ENCODE results near the gene RTKN. TPM values are rescaled to one million over a fixed set of nuclear protein-coding genes. Genes with fewer than 3 reads are reported as not detected.

The RTKN gene
- total and polyA plus RNA-seq, 2 of the 13 experiments (the other 11 are each of a cell fraction or from before 2014, with no cell fraction given) = 159 to 166 TPM

DNA sequence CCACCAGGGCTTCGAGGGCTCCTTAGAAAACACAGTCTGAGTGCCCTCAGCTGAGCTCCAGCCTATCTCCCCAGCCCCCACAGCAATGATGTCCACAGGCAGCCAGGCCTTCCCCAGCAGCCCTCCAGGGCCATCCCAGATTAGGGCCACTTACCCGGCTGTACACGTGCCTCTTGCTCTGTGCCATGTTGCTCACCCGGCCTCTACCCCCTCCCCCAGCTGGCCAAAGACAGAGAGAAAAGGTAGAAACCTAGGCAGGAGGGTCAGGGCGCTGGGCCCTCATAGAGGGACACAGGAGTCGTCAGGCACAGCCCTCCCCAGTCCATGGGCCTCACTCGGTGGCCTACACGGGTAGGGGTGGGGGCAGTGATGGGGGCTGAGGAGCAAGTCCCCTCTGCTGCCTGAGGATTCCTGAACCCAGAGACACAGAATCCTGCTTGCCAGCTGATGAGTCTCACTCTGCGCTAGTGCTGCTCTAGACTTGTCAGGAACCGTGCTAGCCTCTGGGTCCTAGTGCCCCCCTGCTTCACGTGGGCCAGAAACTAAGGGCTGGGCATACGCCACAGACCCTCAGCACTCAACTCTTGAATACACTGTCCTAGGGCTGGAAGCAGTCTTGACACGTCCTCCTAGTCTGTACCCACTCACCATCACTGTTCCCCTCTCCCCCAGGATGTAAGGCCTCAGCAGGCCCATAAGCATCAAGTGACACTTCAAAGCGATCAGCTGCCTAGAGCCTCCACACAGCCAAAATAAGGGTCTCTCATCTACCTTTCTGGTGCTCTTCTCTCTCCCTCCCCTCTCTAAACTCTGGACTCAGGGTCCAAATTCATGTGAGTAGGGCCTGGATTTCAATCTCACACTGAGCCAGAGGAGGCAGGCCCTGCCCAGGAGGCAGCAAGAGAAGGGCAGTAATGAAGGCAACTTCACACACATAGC is 61.6 kb downstream of the RTKN start, which contains the start of gene DCTN1:
Gene DCTN1 (minus strand): TSS at position 461 of the 939 bp plus-strand sequence. CDS start 274 bp downstream, at position 187.
- no TSS peak for BruUV-seq (replicated peaks)
- peak; percentile 60 for FAIRE-seq
- H3K4me3 ChIP-seq (replicated peaks in 1 of 3; ENCODE audit: insufficient read depth in 1 of 3, low read depth in 2 of 3, low read length in 3 of 3) = peak within 1 kb of the TSS in 1 of 3 experiments; percentile 47; a peak in 1 of 6 replicates
- H3K27ac ChIP-seq (ENCODE audit: extremely low read length, insufficient read depth, low read length) = no peak within 1 kb of the TSS
- no peaks in the 10 kb centered on the region for H3K27me3 ChIP-seq (ENCODE audit: control insufficient read depth in 1 of 2, insufficient read depth in 2 of 2, low read length in 2 of 2)
- H3K36me3 ChIP-seq (replicated peaks in 1 of 2; ENCODE audit: control insufficient read depth in 1 of 2, insufficient read depth in 2 of 2, low read length in 2 of 2) = peaks cover 18 to 42% of the 10 kb centered on the region in 2 experiments
- H3K4me2 ChIP-seq (ENCODE audit: low read depth, low read length) = peak within 1 kb of the TSS; percentile 54
- ChIA-PET CTCF (ENCODE audit: low intra/inter-chr PET ratio, low total read pairs) (no interaction called here), POLR2A (interaction anchor here (1.0 kb wide), 1 partner anchor 11 kb away, joined by 4 read pairs; no protein-coding TSS in a partner anchor)
- H3K9me3 ChIP-seq (ENCODE audit: low read length) = no peaks in the 10 kb centered on the region
- H2AFZ ChIP-seq (ENCODE audit: low read length) = no peak within 1 kb of the TSS
- intact Hi-C loops (cut with micrococcal nuclease; ENCODE audit: unreplicated experiment) (no loop called here), in situ Hi-C loops (cut with HindIII; ENCODE audit: extremely low pct_ligation_motif_present, low pct_unique_long_range_greater_than_20kb) (no loop called here)
- ATAC-seq = peak; percentile 88
- 64% methylated on average over 13 of the region's 14 CpGs for WGBS (ENCODE audit: low lambda C conversion rate)
- peaks cover 54% of the 10 kb centered on the region for H3K79me2 ChIP-seq (ENCODE audit: insufficient read depth, low read length)
- H3K4me1 ChIP-seq (ENCODE audit: insufficient read depth, low read length) = peaks cover 26% of the 10 kb centered on the region
- H4K20me1 ChIP-seq (ENCODE audit: insufficient read depth, low read length) = peaks cover 14% of the 10 kb centered on the region; the same call in 1 of the 2 replicates
- H3K9ac ChIP-seq (ENCODE audit: insufficient read depth, low read depth, low read length) = no peak within 1 kb of the TSS
- DNase-seq (ENCODE audit: low spot score) = peak; percentile 25
- no peak for TF ChIP-seq FOXJ3 (CRISPR knock-in tag; IDR thresholded peaks at IDR 0.05; ENCODE audit: borderline replicate concordance)
- TF ChIP-seq, protein P1, sequence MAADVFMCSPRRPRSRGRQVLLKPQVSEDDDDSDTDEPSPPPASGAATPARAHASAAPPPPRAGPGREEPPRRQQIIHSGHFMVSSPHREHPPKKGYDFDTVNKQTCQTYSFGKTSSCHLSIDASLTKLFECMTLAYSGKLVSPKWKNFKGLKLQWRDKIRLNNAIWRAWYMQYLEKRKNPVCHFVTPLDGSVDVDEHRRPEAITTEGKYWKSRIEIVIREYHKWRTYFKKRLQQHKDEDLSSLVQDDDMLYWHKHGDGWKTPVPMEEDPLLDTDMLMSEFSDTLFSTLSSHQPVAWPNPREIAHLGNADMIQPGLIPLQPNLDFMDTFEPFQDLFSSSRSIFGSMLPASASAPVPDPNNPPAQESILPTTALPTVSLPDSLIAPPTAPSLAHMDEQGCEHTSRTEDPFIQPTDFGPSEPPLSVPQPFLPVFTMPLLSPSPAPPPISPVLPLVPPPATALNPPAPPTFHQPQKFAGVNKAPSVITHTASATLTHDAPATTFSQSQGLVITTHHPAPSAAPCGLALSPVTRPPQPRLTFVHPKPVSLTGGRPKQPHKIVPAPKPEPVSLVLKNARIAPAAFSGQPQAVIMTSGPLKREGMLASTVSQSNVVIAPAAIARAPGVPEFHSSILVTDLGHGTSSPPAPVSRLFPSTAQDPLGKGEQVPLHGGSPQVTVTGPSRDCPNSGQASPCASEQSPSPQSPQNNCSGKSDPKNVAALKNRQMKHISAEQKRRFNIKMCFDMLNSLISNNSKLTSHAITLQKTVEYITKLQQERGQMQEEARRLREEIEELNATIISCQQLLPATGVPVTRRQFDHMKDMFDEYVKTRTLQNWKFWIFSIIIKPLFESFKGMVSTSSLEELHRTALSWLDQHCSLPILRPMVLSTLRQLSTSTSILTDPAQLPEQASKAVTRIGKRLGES (CRISPR knock-in tag; IDR thresholded peaks at IDR 0.05; ENCODE audit: borderline replicate concordance) = no peak
- no peak for TF ChIP-seq JUND (CRISPR knock-in tag; IDR thresholded peaks at IDR 0.05)
- no peak for TF ChIP-seq SRSF1 (optimal IDR thresholded peaks at IDR 0.05; ENCODE audit: low read depth, low read length)
- no peak for TF ChIP-seq SPEN (CRISPR knock-in tag; IDR thresholded peaks at IDR 0.05; ENCODE audit: low read depth)
- TF ChIP-seq TBL1XR1 (IDR thresholded peaks at IDR 0.05; ENCODE audit: borderline replicate concordance, low read length, partially characterized antibody) = no peak
- TF ChIP-seq, protein P2, sequence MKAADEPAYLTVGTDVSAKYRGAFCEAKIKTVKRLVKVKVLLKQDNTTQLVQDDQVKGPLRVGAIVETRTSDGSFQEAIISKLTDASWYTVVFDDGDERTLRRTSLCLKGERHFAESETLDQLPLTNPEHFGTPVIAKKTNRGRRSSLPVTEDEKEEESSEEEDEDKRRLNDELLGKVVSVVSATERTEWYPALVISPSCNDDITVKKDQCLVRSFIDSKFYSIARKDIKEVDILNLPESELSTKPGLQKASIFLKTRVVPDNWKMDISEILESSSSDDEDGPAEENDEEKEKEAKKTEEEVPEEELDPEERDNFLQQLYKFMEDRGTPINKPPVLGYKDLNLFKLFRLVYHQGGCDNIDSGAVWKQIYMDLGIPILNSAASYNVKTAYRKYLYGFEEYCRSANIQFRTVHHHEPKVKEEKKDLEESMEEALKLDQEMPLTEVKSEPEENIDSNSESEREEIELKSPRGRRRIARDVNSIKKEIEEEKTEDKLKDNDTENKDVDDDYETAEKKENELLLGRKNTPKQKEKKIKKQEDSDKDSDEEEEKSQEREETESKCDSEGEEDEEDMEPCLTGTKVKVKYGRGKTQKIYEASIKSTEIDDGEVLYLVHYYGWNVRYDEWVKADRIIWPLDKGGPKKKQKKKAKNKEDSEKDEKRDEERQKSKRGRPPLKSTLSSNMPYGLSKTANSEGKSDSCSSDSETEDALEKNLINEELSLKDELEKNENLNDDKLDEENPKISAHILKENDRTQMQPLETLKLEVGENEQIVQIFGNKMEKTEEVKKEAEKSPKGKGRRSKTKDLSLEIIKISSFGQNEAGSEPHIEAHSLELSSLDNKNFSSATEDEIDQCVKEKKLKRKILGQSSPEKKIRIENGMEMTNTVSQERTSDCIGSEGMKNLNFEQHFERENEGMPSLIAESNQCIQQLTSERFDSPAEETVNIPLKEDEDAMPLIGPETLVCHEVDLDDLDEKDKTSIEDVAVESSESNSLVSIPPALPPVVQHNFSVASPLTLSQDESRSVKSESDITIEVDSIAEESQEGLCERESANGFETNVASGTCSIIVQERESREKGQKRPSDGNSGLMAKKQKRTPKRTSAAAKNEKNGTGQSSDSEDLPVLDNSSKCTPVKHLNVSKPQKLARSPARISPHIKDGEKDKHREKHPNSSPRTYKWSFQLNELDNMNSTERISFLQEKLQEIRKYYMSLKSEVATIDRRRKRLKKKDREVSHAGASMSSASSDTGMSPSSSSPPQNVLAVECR (CRISPR knock-in tag; IDR thresholded peaks at IDR 0.05; ENCODE audit: borderline replicate concordance) = no peak
- no peak for TF ChIP-seq WIZ (CRISPR knock-in tag; IDR thresholded peaks at IDR 0.05)
- TF ChIP-seq SETDB1 (CRISPR knock-in tag; IDR thresholded peaks at IDR 0.05; ENCODE audit: borderline replicate concordance) = no peak
- no peak for TF ChIP-seq NFIC (IDR thresholded peaks at IDR 0.05; ENCODE audit: low read length)
- TF ChIP-seq FOXK1 (CRISPR knock-in tag; IDR thresholded peaks at IDR 0.05; ENCODE audit: borderline replicate concordance, low read depth) = no peak
- TF ChIP-seq, protein P3, sequence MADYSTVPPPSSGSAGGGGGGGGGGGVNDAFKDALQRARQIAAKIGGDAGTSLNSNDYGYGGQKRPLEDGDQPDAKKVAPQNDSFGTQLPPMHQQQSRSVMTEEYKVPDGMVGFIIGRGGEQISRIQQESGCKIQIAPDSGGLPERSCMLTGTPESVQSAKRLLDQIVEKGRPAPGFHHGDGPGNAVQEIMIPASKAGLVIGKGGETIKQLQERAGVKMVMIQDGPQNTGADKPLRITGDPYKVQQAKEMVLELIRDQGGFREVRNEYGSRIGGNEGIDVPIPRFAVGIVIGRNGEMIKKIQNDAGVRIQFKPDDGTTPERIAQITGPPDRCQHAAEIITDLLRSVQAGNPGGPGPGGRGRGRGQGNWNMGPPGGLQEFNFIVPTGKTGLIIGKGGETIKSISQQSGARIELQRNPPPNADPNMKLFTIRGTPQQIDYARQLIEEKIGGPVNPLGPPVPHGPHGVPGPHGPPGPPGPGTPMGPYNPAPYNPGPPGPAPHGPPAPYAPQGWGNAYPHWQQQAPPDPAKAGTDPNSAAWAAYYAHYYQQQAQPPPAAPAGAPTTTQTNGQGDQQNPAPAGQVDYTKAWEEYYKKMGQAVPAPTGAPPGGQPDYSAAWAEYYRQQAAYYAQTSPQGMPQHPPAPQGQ (CRISPR knock-in tag; IDR thresholded peaks at IDR 0.05; ENCODE audit: borderline replicate concordance) = no peak
- TF ChIP-seq ASH2L (IDR thresholded peaks at IDR 0.05; ENCODE audit: insufficient read length, low read depth, low read length) = no peak
